ENCODE measurements around the gene PDCD11. TPM values are rescaled to one million over a fixed set of nuclear protein-coding genes. Genes with fewer than 3 reads are reported as not detected.
A peak's percentile ranks its signal among the peaks of the same experiment; 100 is the strongest.

The PDCD11 gene
- total RNA-seq, 1 experiment from 2014 or later, result 106 TPM

- TF ChIP-seq ELF1 (IDR thresholded peaks at IDR 0.05; ENCODE audit: borderline replicate concordance, low read depth) (no peak), JUND (IDR thresholded peaks at IDR 0.05) (no peak), SRF (IDR thresholded peaks at IDR 0.05; ENCODE audit: low read depth) (no peak), SP1 (IDR thresholded peaks at IDR 0.05; ENCODE audit: low read depth) (no peak), POLR2A (IDR thresholded peaks at IDR 0.05; ENCODE audit: borderline replicate concordance, extremely low read depth, insufficient read depth, insufficient read length) (no peak), CEBPB (IDR thresholded peaks at IDR 0.05; ENCODE audit: low read depth) (no peak)
These were observed 74.6 kb downstream of the PDCD11 start (continued) for GRCh38 chr10:103470761-103471653.

GRCh38 chr10:103472005-103472404 lies 75.6 kb downstream of the PDCD11 start:
- Histone ChIP-seq H3K27ac (ENCODE audit: low read depth, low read length) (no peak overlapping the region), H3K4me2 (ENCODE audit: low read length) (peak overlapping the region; percentile 33), H2AFZ (ENCODE audit: low read depth, low read length, poor library complexity, severe bottlenecking) (no peak overlapping the region), H3K9me3 (ENCODE audit: control insufficient read depth in 1 of 2, insufficient read depth in 1 of 2, low read depth in 1 of 2, low read length in 2 of 2) (no peaks in the 10 kb centered on the region), H3K9ac (ENCODE audit: low read length) (no peak overlapping the region), H3K9me2 (ENCODE audit: insufficient read depth) (no peaks in the 10 kb centered on the region), H3K4me1 (ENCODE audit: control insufficient read depth in 1 of 2, insufficient read depth in 2 of 2, low read length in 2 of 2) (peaks cover 8 to 22% of the 10 kb centered on the region in 2 experiments; a peak in 3 of 4 replicates), H3K4me3 (replicated peaks in 1 of 2; ENCODE audit: low read depth in 1 of 2, low read length in 2 of 2) (no peak overlapping the region), H4K20me1 (ENCODE audit: insufficient read depth) (no peaks in the 10 kb centered on the region), H3K36me3 (ENCODE audit: control insufficient read depth in 1 of 2, insufficient read depth in 2 of 2, low read length in 2 of 2) (no peaks in the 10 kb centered on the region), H3K79me2 (ENCODE audit: insufficient read depth, low read length) (no peaks in the 10 kb centered on the region), H3K27me3 (ENCODE audit: insufficient read depth, low read length) (no peaks in the 10 kb centered on the region)
- POLR2A ChIA-PET, result interaction anchor here (0.7 kb wide), 1 partner anchor 21 kb away, joined by 3 read pairs; no protein-coding TSS in a partner anchor
- DNase-seq (ENCODE audit: low read depth, low spot score) (no peak), ATAC-seq (no peak)
- intact Hi-C loops (cut with micrococcal nuclease), result no loop called here
- CTCF ChIA-PET, result interaction anchor here (1.5 to 1.7 kb wide), 2 partner anchors 9 to 14 kb away, joined by 4 to 6 read pairs; no protein-coding TSS in a partner anchor
- BruUV-seq (replicated peaks), result no TSS peak
- TF ChIP-seq ZBTB33 (IDR thresholded peaks at IDR 0.05; ENCODE audit: extremely low read depth, insufficient replicate concordance, low read length) (no peak), CBX3 (IDR thresholded peaks at IDR 0.05; ENCODE audit: low read depth) (no peak), TCF7L2 (IDR thresholded peaks at IDR 0.05; ENCODE audit: borderline replicate concordance, extremely low read depth, insufficient read depth, insufficient read length) (no peak), POLR2A (IDR thresholded peaks at IDR 0.05; ENCODE audit: borderline replicate concordance, extremely low read depth, insufficient read depth, insufficient read length) (no peak), EZH2phosphoT487 (IDR thresholded peaks at IDR 0.05; ENCODE audit: borderline replicate concordance) (no peak), ATF3 (IDR thresholded peaks at IDR 0.05) (no peak), EZH2 (IDR thresholded peaks at IDR 0.05) (no peak), EGR1 (IDR thresholded peaks at IDR 0.05; ENCODE audit: low read depth) (no peak), YY1 (IDR thresholded peaks at IDR 0.05; ENCODE audit: extremely low read depth, insufficient replicate concordance, low read depth, low read length) (no peak), CEBPB (IDR thresholded peaks at IDR 0.05; ENCODE audit: low read depth) (no peak), SP1 (IDR thresholded peaks at IDR 0.05; ENCODE audit: low read depth) (no peak), MAX (IDR thresholded peaks at IDR 0.05) (no peak), ELF1 (IDR thresholded peaks at IDR 0.05; ENCODE audit: borderline replicate concordance, low read depth) (no peak), CTCF (IDR thresholded peaks at IDR 0.05 in 2 of 3, conservative IDR thresholded peaks at IDR 0.05 in 1 of 3; ENCODE audit: borderline replicate concordance in 1 of 3, insufficient read depth in 1 of 3, low read depth in 2 of 3, low read length in 2 of 3) (no peak), ZFX (IDR thresholded peaks at IDR 0.05) (no peak), SRF (IDR thresholded peaks at IDR 0.05; ENCODE audit: low read depth) (no peak), POLR2AphosphoS5 (IDR thresholded peaks at IDR 0.05; ENCODE audit: low read depth, low read length) (no peak), FOSL1 (IDR thresholded peaks at IDR 0.05; ENCODE audit: low read depth) (no peak), JUND (IDR thresholded peaks at IDR 0.05) (no peak)
- RAD21 ChIA-PET (ENCODE audit: low non-redundant PET in 1 of 2, low total read pairs in 2 of 2, uncharacterized antibody in 2 of 2, unreplicated experiment in 2 of 2), result no interaction called here
